T-helper 9 cell (primary cell): ENCODE data around the gene CPT1C.
"Not testable (repeated sequence)": the region's sequence is repeated elsewhere in the genome, so short reads cannot be mapped to it uniquely, and the experiment has no call there.

ENCODE experiments used
- DNase-seq: peaks from one replicate; pipeline ENCODE4 v3.0.0-alpha.2; 2020

The CPT1C gene

DNA sequence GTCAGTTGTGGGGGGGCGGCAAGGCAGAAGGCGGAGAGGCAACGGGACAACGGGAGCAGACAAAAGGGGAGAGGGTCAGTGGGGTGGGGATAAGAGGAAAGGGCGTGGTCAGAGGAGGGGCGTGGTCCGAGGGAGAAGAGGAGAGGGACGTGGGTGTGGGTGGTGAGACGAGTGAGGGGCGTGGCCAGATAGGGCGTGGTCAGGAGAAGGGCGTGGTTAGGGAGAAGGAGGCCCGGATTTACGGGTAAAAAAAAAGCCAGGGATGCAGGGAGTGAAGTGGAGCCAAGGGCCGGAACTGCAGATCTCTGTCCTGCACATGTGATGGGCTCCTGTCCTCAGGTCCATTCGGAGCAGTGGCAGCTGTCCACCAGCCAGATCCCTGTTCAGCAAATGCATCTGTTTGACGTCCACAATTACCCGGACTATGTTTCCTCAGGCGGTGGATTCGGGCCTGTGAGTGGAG is 21.5 kb downstream of the CPT1C start:
- DNase-seq: no peak

DNA sequence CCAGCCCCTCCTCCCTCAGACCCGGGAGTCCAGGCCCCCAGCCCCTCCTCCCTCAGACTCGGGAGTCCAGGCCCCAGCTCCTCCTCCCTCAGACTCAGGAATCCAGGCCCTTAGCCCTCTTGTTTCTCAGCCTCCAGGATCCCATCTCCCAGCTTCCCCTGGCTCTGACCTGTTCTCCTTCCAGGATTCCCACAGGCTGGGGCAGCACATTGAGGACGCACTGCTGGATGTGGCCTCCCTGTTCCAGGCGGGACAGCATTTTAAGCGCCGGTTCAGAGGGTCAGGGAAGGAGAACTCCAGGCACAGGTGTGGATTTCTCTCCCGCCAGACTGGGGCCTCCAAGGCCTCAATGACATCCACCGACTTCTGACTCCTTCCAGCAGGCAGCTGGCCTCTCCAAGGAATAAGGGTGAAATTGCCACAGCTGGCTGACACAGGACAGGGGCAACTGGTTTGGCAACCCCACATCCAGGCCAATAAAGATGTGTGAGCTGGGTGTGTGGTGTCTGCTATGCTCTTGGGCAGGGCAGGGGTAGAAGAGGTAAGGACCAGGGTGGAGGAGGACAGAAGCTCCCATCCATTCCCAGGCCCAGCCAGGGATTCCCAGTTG is 22.4 kb downstream of the CPT1C start:
- no peak for DNase-seq

GRCh38 chr19:49716154-49716553 is 25.2 kb downstream of the CPT1C start:
- no peak for DNase-seq

- DNase-seq: no peak
Observed at GRCh38 chr19:49718511-49718910, 27.6 kb downstream of the CPT1C start.

- no peak for DNase-seq
Observed at GRCh38 chr19:49718991-49719390, 28.1 kb downstream of the CPT1C start.

DNA sequence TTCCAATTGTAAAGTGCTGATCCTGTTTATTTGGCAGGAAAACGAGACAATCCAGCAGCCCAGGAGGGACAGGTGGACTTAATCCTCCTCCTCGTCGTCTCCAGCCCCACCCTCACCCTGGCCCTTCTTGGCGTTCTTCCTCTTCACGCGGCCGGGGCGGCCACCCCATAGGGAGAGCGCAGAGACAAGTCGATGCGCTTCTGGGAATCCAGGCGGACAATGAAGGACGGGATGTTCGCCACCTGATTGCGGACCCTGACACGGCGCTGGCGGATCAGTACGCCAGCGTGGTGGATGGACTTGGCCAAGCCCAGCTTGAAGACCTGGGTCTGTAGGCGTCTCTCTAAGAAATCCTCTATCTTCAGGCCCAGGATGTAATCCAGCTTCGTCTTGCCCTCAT is 28.5 kb downstream of the CPT1C start:
- DNase-seq: not testable (repeated sequence)

- DNase-seq: no peak
Observed at GRCh38 chr19:49727217-49728030, 36.5 kb downstream of the CPT1C start.

DNA sequence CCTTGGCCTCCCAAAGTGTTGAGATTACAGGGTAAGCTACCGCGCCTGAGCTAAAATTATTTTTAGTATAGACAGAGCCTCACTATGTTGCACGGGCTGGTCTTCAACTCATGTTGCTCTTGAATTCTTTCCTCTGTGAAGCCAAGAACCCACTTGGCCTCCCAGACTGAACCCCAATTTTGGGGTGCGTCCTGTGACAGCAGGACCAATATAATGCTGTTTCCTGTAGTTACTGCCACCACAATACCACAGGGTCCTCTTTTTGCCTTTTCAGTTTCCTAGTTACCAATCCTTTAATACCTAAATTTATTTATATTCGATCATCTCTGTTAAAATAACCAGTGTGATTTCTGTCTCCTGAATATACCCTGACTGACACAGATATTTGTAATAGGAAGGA is 39.2 kb downstream of the CPT1C start:
- no peak for DNase-seq

DNA sequence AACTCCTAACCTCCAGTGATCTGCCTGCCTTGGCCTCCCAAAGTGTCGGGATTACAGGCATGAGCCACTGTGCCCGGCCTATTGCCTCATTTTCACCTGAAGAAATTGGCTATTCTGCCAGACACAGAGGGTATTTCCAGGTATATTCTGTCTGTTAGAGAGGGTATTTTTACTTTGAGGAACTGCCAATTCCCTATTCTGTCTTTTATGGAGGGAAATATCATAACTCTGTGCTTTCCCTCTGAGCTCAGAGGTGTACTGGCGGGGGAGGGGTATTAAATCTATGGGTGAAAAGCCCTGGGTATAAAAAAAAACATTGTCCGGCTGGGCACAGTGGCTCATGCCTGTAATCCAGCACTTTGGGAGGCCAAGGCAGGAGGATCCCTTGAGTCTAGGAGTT is 47.4 kb downstream of the CPT1C start:
- DNase-seq: no peak

DNA sequence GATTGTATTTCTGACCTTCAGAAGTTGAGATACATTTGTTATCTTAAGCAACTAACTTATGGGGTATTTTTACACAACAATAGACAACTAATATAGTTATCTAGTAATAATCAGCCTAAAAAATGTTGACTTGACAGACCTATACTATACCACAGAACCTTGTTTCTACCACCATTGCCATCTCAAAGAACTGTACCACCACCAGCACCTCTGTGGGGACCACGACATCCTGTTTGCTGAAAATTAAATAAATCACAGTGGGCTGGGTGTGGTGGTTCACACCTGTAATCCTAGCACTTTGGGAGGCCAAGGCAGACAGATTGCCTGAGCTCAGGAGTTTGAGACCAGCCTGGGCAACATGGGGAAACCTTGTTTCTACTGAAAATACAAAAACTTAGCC is 48.2 kb downstream of the CPT1C start:
- DNase-seq: no peak

DNA sequence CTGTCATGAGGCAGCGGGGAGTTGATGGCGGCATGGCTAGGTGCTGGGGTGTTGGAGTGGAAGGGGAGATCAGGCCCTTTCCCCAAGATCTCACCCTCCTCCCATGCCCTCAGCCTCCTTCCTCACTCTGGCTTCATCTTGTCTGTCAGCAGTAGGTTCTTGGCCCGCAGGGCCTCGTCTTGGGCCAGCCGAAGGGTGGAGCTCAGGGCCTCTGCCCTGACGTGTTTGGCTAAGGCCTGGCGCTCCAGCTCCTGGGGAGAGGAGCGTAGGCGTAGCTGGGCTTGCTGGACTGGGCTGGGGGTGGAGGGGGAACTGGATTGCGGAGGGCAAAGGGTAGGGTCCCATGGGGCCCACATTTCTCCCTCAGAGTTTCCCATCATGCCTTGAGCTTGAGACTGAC is 49.0 kb downstream of the CPT1C start:
- no peak for DNase-seq

GRCh38 chr19:49741210-49741844 is 50.4 kb downstream of the CPT1C start:
- no peak for DNase-seq

DNA sequence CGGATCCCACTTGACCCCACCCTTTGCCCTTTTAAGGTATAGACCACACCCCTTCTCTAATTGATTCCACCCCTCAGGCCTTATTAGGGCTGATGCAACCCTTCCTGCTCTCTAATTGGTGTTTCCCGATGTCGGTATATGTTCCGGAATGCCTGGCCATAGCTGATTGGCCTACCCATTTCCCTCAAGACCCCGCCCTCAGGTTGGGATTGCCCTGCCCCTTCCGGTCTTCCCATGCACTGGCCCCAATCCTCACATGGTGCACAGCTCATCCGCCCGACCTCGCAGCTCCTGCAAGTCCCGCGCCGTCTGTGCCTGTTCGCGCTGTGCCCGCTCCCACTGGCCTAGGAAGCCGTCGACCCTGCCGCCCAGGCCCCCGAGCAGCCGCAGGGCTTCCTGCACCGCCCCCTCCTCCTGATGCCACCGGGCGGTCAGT is 54.0 kb downstream of the CPT1C start:
- no peak for DNase-seq

- peak; percentile 44 for DNase-seq
Observed at GRCh38 chr19:49746206-49746958, 55.5 kb downstream of the CPT1C start.

DNA sequence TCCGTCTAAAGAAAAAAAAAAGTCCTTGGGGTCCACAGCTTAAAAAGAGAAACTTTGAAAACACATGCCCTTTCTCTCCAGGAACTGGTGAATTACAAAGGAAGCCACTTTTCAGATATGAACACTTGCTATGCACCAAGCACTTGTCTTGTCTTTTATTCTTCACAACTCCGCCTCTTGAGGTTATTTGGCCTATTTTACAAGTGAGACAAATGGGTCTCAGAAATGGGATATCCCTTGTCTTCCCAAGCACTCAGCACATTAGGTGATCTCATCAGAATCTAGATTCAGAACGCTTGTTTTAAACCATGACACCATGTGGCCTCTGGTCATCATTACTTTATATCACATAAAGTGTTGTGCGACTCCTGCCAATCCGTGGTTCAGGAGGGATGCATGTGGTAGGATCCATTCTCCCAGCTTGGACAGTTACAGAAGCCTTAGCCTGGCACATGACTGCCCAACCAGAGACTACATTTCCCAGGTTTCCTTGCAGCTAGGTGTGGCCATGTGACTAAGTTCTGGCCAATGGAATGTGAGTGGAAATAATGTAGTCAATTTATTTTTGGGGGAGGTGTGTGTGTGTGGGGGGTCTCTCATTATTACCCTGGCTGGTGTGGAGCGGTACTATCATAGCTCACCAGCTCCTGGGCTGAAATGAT is 58.3 kb downstream of the CPT1C start:
- no peak for DNase-seq

- no peak for DNase-seq
Observed at GRCh38 chr19:49749771-49750170, 58.9 kb downstream of the CPT1C start.

DNA sequence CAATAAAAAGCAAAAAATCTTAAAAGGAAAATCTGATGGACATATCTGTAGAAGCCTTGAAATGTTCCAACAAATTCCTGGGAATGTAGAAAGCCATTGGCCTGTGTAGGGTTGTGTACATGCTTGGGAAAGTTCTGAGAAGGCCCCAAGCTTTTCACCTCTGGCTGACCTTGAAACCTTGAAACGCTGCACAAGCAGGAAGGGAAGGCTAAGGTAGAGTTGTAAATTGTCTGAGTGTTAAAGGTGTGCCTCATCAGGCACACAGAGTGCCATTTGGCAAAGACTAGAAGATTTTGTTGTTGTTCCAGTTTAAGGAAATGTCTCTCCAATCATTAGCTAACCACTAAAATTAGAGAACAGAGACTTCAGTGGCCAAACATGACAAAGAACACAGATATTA is 61.8 kb downstream of the CPT1C start:
- DNase-seq: no peak

- DNase-seq: no peak
Observed at GRCh38 chr19:49755956-49756355, 65.0 kb downstream of the CPT1C start.

GRCh38 chr19:49758292-49758691 is 67.4 kb downstream of the CPT1C start:
- no peak for DNase-seq

- no peak for DNase-seq
Observed at GRCh38 chr19:49761249-49761624, 70.3 kb downstream of the CPT1C start.

DNA sequence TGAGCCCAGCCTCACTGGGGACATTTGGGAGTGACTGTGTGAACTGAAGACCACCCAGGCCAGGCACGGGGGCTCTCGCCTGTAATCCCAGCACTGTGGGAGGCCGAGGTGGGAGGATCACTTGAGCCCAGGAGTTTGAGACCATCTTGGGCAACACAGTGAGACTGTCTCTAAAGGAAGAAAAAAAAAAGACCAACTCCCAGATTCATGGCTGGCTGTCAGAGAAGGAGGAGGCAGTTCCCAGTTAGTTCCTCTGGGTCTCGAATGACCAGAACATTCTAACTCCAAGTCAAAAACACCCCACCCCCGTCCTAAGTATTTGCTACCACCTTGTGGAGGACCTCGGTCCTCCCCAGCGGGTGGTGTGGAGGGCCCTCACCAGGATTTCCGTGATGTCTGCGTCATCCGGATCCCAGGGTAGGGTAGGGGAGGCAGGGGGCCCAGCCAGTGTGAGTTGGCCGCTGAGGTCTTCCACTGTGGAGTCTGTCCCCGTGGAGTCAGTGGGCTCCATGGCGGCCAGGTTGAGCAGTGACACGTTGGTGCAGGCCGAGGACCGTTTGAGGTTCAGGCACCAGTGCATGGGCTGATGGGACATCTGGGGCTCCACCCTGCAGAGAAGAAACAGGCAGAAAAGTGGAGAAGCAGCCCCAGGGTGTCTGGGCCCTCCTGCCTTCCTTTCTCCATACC is 70.9 kb downstream of the CPT1C start:
- no peak for DNase-seq

DNA sequence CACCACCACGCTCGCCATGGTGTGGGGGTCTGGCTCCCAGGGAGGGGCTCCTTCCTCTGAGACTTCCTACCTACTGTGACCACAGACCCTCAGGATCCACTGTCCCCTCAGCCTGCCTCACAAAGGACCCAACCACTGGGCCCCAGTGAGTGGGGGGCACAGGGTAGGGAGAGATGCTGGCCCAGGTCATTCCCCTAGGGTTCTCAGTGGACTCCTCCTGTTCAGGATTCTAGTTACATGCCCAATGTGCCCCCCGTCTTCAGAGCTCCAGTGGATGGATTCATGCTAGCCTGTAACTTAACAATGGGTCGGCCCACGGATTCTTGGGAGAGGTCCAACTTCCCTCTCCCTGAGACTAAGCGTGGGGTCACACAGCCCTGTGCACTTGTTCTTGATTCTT is 72.3 kb downstream of the CPT1C start, which contains the start of gene TSKS:
Gene TSKS (minus strand): TSS at position 77 of the 400 bp plus-strand sequence. CDS start 59 bp downstream, at position 18.
- DNase-seq: no peak
